GM12872 (cell line): Measurements from ENCODE around the gene TFAP2C.

ENCODE experiments used
- CTCF ChIP-seq: IDR thresholded peaks from 3 replicates; pipeline ENCODE4 v1.5.1; 2011; ENCODE audit warnings: low read depth, mild to moderate bottlenecking, low read length, moderate library complexity; ENCODE audit not compliant: insufficient read depth

The TFAP2C gene

GRCh38 chr20:56616716-56617115 is 12.4 kb upstream of the TFAP2C start:
- TF ChIP-seq CTCF: no peak

GRCh38 chr20:56617489-56617888 is 11.6 kb upstream of the TFAP2C start:
- TF ChIP-seq CTCF: no peak

DNA sequence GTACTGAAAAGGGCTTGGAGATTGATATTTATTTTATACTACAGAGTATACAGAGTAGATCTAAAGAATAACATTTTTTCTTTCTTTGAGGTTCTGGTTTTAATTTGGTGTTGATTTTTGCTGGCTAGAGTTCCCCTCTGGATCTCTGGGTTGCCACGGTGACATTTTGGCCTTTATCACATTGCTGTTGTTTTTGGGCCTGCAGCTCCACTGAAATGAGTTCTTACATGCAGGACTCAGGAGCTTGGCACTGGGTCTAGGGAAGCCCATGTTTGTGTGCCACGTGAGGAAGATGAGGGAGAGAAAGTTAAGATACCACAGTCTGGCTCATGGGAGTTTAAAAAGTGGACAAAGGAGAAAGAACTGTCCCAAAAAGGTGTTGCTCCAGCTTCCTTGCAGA is 7.4 kb upstream of the TFAP2C start:
- no peak for TF ChIP-seq CTCF

DNA sequence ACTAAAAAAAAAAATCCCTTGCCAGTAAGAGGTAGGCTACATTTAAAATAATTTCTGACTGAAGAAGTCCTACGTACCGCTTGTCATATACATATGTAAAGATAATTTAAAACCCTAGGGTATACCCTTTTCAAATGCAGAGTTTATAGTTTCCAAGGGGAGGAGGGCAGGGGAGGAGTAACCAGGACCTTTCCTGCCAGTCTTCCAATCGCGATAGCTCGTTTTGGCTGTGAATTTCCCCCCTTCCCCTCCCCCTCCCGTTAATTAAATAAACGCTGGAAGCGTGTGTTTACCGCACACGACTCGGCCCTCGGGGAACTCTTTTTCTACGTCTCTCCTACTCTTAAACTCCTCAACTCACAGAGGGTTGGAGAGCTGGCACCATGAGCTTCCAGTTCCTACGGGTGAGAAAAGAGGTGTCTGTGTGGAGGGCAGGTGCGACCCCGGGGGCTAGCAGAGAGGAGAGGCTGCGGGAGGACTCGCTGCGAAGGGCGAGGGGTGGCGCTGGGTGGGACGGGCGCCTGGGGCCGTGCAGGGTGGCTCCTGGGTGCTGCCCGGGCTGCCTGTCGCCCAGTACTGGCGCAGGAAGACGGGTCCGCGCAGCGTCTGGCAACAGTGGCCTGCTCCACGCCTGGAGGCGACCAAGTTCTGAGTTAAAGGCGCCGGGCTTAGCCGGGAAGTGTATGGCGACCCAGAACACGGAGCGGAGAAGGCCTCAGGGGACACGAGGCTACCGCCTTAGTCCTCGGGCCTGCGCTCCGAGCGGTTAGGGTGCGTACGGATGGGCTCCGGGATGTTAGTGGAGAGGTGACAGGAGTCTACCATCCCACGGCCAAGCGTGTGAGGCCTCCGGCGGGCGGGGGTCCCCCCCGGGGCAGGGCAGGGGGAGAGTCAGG is 4.1 kb upstream of the TFAP2C start:
- TF ChIP-seq CTCF: no peak

GRCh38 chr20:56625837-56626236 is 3.3 kb upstream of the TFAP2C start:
- TF ChIP-seq CTCF: no peak

DNA sequence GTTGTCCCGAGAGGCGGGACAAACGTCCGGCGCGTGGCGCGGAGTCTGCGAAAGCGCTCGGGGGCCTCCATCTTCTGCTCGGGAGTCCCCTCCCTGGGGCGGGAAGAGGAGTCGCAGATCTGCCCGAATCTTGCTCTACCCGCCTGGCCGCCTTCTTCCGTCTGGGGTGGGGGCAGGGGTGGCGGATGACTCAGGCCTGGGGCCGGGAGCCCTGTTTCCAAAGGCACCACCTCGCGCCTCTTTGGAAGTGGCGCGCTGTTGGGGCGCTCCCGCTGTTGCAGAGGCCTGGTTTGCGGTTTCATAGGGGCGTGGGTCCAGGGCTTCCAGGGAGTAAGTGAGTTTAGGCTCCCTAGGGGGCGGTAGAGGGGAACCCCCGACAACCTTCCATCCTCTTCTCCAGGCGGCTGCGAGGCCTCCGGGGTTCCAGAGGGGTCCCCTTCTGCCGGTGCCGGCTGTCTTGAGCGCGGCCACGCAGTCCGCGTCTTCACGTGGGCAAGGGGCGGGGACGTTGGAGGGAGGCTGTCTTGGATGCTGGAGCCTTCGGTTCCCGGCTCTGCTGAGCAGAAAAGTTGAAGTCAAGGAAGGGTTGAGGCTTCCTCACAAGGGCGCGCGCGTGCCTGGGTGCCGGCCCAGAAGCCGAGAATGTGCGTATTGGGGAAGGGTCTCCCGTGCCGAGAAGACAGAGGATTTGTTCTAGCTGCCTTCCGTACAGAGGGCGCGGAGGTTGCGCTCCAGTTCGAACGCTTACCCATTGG is 2.6 kb upstream of the TFAP2C start:
- TF ChIP-seq CTCF: peak; percentile 26; the same call in 1 of the 3 replicates
